ENCODE results near the gene MYDGF. TPM values are rescaled to one million over a fixed set of nuclear protein-coding genes. Genes with fewer than 3 reads are reported as not detected.

The MYDGF gene
- total RNA-seq, 1 donor from 2014 or later: 131 TPM

DNA sequence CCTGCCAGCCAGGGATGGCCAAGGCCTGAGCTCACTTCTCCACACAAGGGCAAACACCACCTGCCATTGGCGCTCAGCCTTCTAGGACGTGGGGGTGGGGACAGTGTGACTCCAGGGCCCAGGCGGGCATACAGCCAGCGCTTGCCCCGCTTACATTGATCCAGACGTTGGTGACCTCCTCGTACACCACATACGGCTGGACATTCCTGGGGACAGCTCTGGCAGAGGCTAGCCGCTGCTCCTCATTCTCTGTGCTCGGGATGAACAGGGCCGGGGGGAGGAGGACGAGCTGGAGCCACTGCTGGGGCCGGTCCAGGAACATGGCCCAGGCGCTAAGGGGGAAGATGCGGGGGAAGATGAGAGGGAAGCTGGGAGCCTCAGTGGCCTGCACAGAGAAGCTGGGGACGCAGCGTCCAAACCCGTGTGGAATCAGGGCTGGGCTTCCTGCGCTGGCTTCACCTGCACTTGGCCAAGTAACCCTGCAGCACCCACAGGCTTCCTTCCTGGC lies 25.1 kb upstream of the MYDGF start:
- no peaks in the 10 kb centered on the region for H3K27me3 ChIP-seq (ENCODE audit: insufficient read depth, low read length)
- H3K27me3 Mint-ChIP-seq (ENCODE audit: low read depth, unreplicated experiment): no peaks in the 10 kb centered on the region
- peak overlapping the region; percentile 70 for H3K9ac ChIP-seq (ENCODE audit: low read length)
- H3K4me1 ChIP-seq (ENCODE audit: insufficient read depth, low read length): peaks cover 34% of the 10 kb centered on the region
- no peak overlapping the region for H2AFZ ChIP-seq (ENCODE audit: low read depth, low read length)
- H3K4me2 ChIP-seq (ENCODE audit: low read length): peak overlapping the region; percentile 69
- peaks cover 15% of the 10 kb centered on the region for H3K79me2 ChIP-seq (ENCODE audit: insufficient read depth, low read length)
- FAIRE-seq (no peak), DNase-seq (ENCODE audit: low read depth) (no peak)
- H3K9me3 ChIP-seq (ENCODE audit: insufficient read depth, low read depth, low read length): no peaks in the 10 kb centered on the region
- peaks cover 22% of the 10 kb centered on the region for H3K36me3 Mint-ChIP-seq (ENCODE audit: low read depth, unreplicated experiment)
- H4K20me1 ChIP-seq (ENCODE audit: insufficient read depth, low read length): no peaks in the 10 kb centered on the region
- H3K27ac Mint-ChIP-seq (ENCODE audit: unreplicated experiment): no peak overlapping the region
- no peak for TF ChIP-seq CTCF (IDR thresholded peaks at IDR 0.05; ENCODE audit: insufficient read depth, low read depth, low read length)
- no peak for TF ChIP-seq EZH2 (IDR thresholded peaks at IDR 0.05; ENCODE audit: insufficient read depth, low read length)
- peaks cover 13% of the 10 kb centered on the region for H3K4me1 Mint-ChIP-seq (ENCODE audit: low read depth, unreplicated experiment)
- H3K4me3 Mint-ChIP-seq (ENCODE audit: unreplicated experiment): no peak overlapping the region
- no peaks in the 10 kb centered on the region for H3K9me3 Mint-ChIP-seq (ENCODE audit: unreplicated experiment)
- H3K27ac ChIP-seq (ENCODE audit: low read depth, low read length): peak overlapping the region; percentile 91
- peaks cover 35% of the 10 kb centered on the region for H3K36me3 ChIP-seq (ENCODE audit: insufficient read depth, low read length)
- no peak overlapping the region for H3K4me3 ChIP-seq (ENCODE audit: insufficient read depth, low read depth, low read length)

- Mint-ChIP-seq H3K27me3 (ENCODE audit: low read depth, unreplicated experiment) (no peaks in the 10 kb centered on the region), H3K36me3 (ENCODE audit: low read depth, unreplicated experiment) (peaks cover 22% of the 10 kb centered on the region), H3K9me3 (ENCODE audit: unreplicated experiment) (no peaks in the 10 kb centered on the region), H3K27ac (ENCODE audit: unreplicated experiment) (peak overlapping the region; percentile 84), H3K4me3 (ENCODE audit: unreplicated experiment) (peak overlapping the region; percentile 69), H3K4me1 (ENCODE audit: low read depth, unreplicated experiment) (peaks cover 13% of the 10 kb centered on the region)
- FAIRE-seq: peak; percentile 89
- Histone ChIP-seq H3K9me3 (ENCODE audit: insufficient read depth, low read depth, low read length) (no peaks in the 10 kb centered on the region), H3K4me1 (ENCODE audit: insufficient read depth, low read length) (peaks cover 34% of the 10 kb centered on the region), H3K79me2 (ENCODE audit: insufficient read depth, low read length) (peaks cover 15% of the 10 kb centered on the region), H2AFZ (ENCODE audit: low read depth, low read length) (peak overlapping the region; percentile 8), H3K27ac (ENCODE audit: low read depth, low read length) (peak overlapping the region; percentile 91), H4K20me1 (ENCODE audit: insufficient read depth, low read length) (no peaks in the 10 kb centered on the region), H3K36me3 (ENCODE audit: insufficient read depth, low read length) (peaks cover 37% of the 10 kb centered on the region), H3K4me2 (ENCODE audit: low read length) (peak overlapping the region; percentile 69), H3K4me3 (ENCODE audit: insufficient read depth, low read depth, low read length) (no peak overlapping the region), H3K27me3 (ENCODE audit: insufficient read depth, low read length) (no peaks in the 10 kb centered on the region), H3K9ac (ENCODE audit: low read length) (peak overlapping the region; percentile 70)
- no peak for TF ChIP-seq CTCF (IDR thresholded peaks at IDR 0.05; ENCODE audit: insufficient read depth, low read depth, low read length)
- TF ChIP-seq EZH2 (IDR thresholded peaks at IDR 0.05; ENCODE audit: insufficient read depth, low read length): no peak
- peak; percentile 97 for DNase-seq (ENCODE audit: low read depth)
Measured at GRCh38 chr19:4694211-4694987, 24.3 kb upstream of the MYDGF start.

Data from astrocyte (in vitro differentiated cells and primary cell).